ENCODE measurements around the gene TIGIT.

Gene TIGIT

GRCh38 chr3:114350690-114351089 lies 56.9 kb downstream of the TIGIT start:
- in situ Hi-C loops (cut with MboI; ENCODE audit: low sequenced_read_pairs) = no loop called here

- in situ Hi-C loops (cut with MboI; ENCODE audit: low sequenced_read_pairs) = no loop called here
These were observed 57.4 kb downstream of the TIGIT start for GRCh38 chr3:114351123-114351821.

- in situ Hi-C loops (cut with MboI; ENCODE audit: low sequenced_read_pairs) = no loop called here
These were observed 58.0 kb downstream of the TIGIT start for GRCh38 chr3:114351822-114352145.

GRCh38 chr3:114355653-114356052 lies 61.8 kb downstream of the TIGIT start:
- in situ Hi-C loops (cut with MboI; ENCODE audit: low sequenced_read_pairs) = no loop called here

GRCh38 chr3:114356066-114356465 lies 62.2 kb downstream of the TIGIT start:
- in situ Hi-C loops (cut with MboI; ENCODE audit: low sequenced_read_pairs) = no loop called here

GRCh38 chr3:114356525-114356924 lies 62.7 kb downstream of the TIGIT start:
- in situ Hi-C loops (cut with MboI; ENCODE audit: low sequenced_read_pairs) = no loop called here

All from HL-60/S4 treated with retinoic acid at 250 ng/mL for 4 days and 3 days (cell line).